Right cardiac atrium (tissue), 5 donors: ENCODE measurements around the gene CMIP. TPM values are rescaled to one million over a fixed set of nuclear protein-coding genes. Genes with fewer than 3 reads are reported as not detected.
A peak's percentile ranks its signal among the peaks of the same experiment; 100 is the strongest.

Experiments used
- ATAC-seq, 2 donors: fragments of 200-7000 bp; cut with Tn5 transposase; one replicate each; pipeline versions ENCODE4 v1.8.0 to v1.9.1; 2020; ENCODE audit warnings: moderate library complexity in 2 of 2, mild to moderate bottlenecking in 1 of 2
- DNase-seq, 3 donors: peaks; one replicate each; pipeline ENCODE4 v3.0.0-alpha.2; 2020
- H3K27ac ChIP-seq: one replicate; pipeline ENCODE4 v1.5.1; 2013; ENCODE audit warnings: mild to moderate bottlenecking, low read length, control low read depth, moderate library complexity
- H3K27me3 ChIP-seq: one replicate; pipeline ENCODE4 v1.6.1; 2013; ENCODE audit not compliant: control insufficient read depth, insufficient read depth
- H3K4me1 ChIP-seq: one replicate; pipeline ENCODE4 v1.6.1; 2013; ENCODE audit warnings: low read length; ENCODE audit not compliant: control insufficient read depth, insufficient read depth
- H3K4me3 ChIP-seq: one replicate; pipeline ENCODE4 v1.5.1; 2013; ENCODE audit warnings: low read length, control low read depth
- H3K9me3 ChIP-seq: one replicate; pipeline ENCODE4 v1.6.1; 2013; ENCODE audit warnings: low read length; ENCODE audit not compliant: control insufficient read depth
- WGBS: extraction: QIAGEN DNeasy Blood & Tissue Kit; methylation state at CpG from one replicate; pipeline ENCODE4 v1.1.7; 2013; 5-methylcytosine and 5-hydroxymethylcytosine counted together
- intact Hi-C, 4 donors: fragments of 100-400 bp; cut with DNase I; formaldehyde crosslinking; loops; one replicate each; pipeline versions ENCODE4 v1.11.0 to v1.14.0; 2022 to 2023
- polyA plus RNA-seq: library from polyadenylated mRNA; stranded (reverse); fragments of 200-250 nt; gene quantifications from one replicate; pipeline ENCODE4 v1.2.3, GENCODE V29; 2013
- total RNA-seq, 4 donors: library from RNA; stranded (reverse); fragmentation: NEBNext Ultra II Directional; extraction: Animal tissue kit (Norgen Biotek cat#: 25700); gene quantifications; one replicate each; pipeline ENCODE4 v1.2.1, GENCODE V29; 2021
- donor health status: healthy with polysubstance abuse.
- donor health status: DM: no; HTN: yes; CAD: no.
- donor health status: DM: no; HTN: no; CAD: no.
- donor health status: DM: no; HTN: yes; CAD: no; lungs with severe emphysema.
- donor health status: DM: yes; HTN: yes; CAD: no.

CMIP gene
- total and polyA plus RNA-seq, 5 donors = 9.0 to 29.0 (median 19.2) TPM

DNA sequence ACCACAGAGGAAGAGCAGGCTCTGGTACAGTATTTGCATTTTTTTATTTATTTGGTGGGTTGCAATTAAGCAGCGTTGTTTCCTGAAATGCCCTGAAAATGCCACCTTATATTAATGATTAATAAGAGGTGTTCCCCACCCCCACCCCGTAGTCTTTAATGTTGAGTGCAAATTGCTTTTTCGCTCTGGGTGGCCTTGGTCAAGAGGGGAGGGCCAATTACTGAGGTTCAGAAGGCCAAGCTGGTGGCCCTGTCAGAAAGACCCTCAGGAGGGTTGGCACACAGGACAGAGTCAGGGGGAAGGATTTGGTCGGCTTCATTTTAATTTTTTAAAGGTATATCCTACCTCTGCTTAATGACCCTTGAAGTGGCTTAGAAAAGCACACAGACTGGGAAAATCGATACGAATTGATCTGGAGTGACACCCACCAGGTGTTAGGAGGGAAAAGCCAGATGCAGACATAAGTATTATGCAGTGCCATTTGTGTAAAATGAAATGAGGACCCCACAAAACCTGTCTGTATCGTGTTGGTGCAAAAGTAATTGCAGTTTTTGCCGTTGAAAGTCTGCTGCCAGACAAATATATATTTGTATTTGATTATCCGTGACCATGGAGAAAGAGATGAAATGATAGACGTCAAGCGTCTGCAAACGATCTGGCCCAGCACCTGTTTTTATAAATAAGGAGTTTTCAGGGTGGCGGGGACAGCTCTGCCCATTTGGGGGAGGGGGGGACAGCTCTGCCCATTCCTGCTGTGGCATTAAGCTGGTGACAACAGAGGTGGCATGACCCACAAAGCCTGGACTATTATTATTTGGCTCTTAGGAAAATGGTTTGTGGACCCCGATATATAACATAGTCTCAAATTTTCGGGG lies 190.7 kb downstream of the CMIP start:
- Histone ChIP-seq H3K9me3 (no peaks in the 10 kb centered on the region), H3K4me3 (no peak overlapping the region), H3K4me1 (no peaks in the 10 kb centered on the region), H3K27ac (no peak overlapping the region), H3K27me3 (no peaks in the 10 kb centered on the region)
- intact Hi-C loops = loop anchor here in 1 of 4 donors (10.0 kb wide), 1 partner anchor 80 kb away; no protein-coding TSS in a partner anchor
- ATAC-seq (no peak), DNase-seq (no peak)
- WGBS = 81% methylated on average over 15 of the region's 15 CpGs

DNA sequence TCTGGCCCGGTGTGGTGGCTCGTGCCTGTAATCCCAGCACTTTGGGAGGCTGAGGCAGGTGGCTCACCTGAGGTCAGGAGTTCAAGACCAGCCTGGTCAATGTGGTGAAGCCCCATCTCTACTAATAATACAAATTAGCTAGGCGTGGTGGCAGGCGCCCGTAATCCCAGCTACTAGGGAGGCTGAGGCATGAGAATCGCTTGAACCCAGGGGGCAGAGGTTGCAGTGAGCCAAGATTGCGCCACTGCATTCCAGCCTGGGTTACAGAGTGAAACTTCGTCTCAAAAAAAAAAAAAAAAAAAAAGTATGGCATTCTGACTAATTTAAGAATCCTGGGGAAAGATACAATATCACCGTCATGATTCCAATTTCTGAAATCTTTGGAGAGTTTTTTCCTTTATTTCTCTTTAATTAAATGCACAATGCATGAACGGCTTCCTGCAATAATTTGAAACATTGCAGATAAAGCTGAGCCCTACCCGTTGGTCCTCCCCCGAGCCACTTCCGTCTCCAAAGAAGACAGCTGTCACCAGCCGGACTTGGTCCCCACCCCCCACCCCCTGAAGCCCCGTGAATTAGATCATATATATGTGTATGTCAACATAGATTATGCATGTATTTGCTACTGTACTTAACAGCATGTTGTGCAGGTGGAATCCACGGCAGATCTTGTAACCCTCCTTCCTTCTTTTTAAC lies 191.8 kb downstream of the CMIP start:
- Histone ChIP-seq H3K27me3 (no peaks in the 10 kb centered on the region), H3K9me3 (no peaks in the 10 kb centered on the region), H3K4me3 (no peak overlapping the region), H3K27ac (no peak overlapping the region), H3K4me1 (no peaks in the 10 kb centered on the region)
- intact Hi-C loops = loop anchor here in 1 of 4 donors (10.0 kb wide), 1 partner anchor 78 kb away; no protein-coding TSS in a partner anchor
- ATAC-seq (no peak), DNase-seq (no peak)
- WGBS = 63% methylated on average over 16 of the region's 16 CpGs

DNA sequence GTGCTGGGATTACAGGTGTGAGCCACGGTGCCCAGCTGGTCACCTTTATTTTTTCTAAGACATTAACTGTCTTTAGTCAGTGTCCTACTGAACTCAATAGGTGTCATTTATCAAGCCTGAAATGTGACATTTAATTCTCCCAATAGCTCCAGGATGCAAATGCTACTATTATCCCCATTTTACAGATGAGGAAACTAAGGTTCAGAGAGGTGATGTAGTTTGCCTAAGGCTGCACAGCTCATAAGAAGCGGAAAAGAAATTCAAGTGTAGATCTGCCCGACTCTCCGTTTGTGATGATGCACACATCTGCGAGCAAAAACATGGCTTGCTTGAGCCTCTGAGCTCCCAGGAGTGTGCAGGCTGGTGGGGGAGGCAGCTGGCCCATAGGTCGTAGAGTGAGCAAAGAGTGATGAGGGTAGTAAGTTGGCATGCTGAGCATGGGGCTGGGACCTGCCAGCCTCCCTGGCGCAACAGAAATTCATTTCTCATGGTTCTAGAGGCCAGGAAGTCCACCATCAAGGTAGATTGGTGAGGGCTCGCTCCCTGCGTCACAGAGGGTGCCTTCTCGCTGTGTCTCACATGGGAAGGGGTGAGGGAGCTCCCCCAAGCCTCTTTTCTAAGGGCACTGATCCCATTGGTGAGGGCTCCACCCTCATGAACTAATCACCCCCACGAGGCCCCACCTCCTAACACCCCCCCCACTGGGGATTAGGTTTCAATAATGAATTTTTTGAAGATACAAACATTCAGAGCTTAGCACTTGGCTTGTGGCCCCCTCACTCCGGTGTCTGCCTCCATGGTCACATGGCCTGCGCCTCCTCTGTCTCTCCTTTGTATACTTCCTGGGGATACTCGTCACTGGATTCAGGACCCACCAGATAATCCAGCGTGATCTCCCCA lies 193.0 kb downstream of the CMIP start:
- H3K27ac ChIP-seq = no peak overlapping the region
- no peak overlapping the region for H3K4me3 ChIP-seq
- no peak for DNase-seq
- ATAC-seq = no peak
- no peaks in the 10 kb centered on the region for H3K9me3 ChIP-seq
- H3K4me1 ChIP-seq = no peaks in the 10 kb centered on the region
- WGBS = 95% methylated on average over 15 of the region's 15 CpGs
- no peaks in the 10 kb centered on the region for H3K27me3 ChIP-seq
- intact Hi-C loops = loop anchor here in 1 of 4 donors (10.0 kb wide), 1 partner anchor 77 kb away; no protein-coding TSS in a partner anchor

DNA sequence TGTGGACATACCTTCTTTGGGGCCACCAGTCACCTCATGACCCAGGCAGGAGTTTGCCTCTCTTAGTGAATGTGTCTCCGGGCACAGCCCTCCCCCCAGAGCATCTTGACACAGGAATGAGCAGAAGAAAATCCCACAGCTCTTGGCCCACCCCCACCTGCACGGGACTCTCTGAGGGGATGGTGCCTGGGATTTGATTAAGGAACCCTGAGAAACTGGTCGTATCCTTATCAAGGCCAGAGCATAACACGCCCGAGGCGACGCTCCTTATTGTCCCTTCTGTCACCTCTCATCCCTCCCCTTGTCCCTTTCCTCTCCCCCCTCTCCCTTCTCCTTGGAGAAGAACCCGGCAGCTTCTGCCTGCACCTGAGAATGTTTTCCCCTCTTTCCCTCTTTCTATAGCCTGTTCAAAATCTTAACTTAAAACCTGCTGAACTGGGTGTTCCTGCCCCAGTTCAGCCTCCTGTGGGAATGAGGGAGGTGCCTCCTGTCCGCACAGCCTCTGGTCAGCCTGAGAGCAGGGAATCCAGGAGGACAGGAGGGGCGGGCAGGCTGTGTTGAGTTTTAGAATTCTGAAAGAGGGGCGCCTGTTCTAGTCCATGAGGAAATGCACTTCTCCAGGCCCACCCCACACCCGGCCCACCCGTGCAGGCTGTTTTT lies 193.8 kb downstream of the CMIP start:
- 79% methylated on average over 13 of the region's 13 CpGs for WGBS
- H3K27ac ChIP-seq = no peak overlapping the region
- ATAC-seq (peak in 1 of 2 donors; percentile 24), DNase-seq (no peak)
- no peak overlapping the region for H3K4me3 ChIP-seq
- no peaks in the 10 kb centered on the region for H3K4me1 ChIP-seq
- H3K9me3 ChIP-seq = no peaks in the 10 kb centered on the region
- intact Hi-C loops = loop anchor here in 1 of 4 donors (10.0 kb wide), 1 partner anchor 76 kb away; no protein-coding TSS in a partner anchor
- no peaks in the 10 kb centered on the region for H3K27me3 ChIP-seq

DNA sequence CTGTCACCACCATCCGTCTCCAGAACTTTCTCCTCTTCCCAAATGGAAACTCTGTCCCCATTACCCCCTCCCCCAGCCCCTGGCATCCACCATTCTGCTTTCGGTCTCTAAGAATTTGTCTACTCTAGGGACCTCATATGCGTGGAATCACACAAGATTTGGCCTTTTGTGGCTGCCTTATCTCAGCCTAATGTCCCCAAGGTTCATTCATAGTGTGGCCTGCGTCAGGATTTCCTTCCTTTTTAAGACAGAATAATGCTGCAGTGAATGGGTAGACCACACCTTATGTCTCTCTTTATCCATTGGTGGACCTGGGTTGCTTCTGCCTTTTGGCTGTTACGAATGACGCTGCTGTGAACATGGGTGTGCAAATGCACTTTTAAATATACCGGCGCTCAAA lies 194.7 kb downstream of the CMIP start:
- intact Hi-C loops = loop anchor here in 1 of 4 donors (10.0 kb wide), 1 partner anchor 75 kb away; no protein-coding TSS in a partner anchor
- DNase-seq = no peak
- H3K9me3 ChIP-seq = no peaks in the 10 kb centered on the region
- H3K4me1 ChIP-seq = no peaks in the 10 kb centered on the region
- ATAC-seq = peak in 1 of 2 donors; percentile 85
- H3K27ac ChIP-seq = no peak overlapping the region
- 70% methylated on average over 8 of the region's 8 CpGs for WGBS
- H3K27me3 ChIP-seq = no peaks in the 10 kb centered on the region
- H3K4me3 ChIP-seq = no peak overlapping the region

DNA sequence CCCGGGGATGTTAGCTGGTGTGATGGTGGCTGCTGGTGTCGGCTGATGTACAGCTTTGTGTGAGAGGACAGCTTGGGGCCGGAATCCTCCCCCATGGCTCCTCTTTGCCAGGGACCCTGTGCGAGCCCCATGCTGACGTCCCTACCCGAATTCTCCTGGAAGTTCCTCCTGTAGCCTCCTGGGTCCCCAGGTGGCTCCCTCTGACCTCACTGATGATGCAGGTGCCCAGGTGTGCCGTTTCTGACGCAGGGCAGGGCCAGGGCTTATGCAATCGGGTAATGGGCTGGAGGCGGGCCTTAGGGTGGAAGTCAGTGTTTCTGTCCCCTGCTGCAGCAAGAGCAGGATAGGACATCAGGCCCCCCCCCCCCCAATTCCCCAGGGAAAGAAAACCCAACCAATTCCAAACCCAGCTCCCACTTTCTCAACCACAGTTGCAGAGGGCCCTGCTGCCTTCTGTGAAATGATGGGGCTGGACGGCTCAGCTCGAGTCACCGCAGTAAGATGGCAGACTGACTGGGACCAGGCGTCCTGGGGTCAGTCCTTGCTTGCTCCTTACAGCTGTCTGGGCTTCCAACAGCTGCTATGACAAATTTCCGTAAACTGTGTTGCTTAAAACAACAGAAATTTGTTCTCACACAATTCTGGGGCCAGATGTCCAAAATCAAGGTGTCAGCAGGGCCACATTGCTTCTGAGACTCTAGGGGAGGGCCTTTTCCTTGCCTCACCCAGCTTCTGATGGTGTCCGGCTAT lies 195.5 kb downstream of the CMIP start:
- WGBS = 90% methylated on average over 16 of the region's 16 CpGs
- H3K9me3 ChIP-seq = no peaks in the 10 kb centered on the region
- ATAC-seq = no peak
- DNase-seq = no peak
- intact Hi-C loops = loop anchor here in 1 of 4 donors (10.0 kb wide), 1 partner anchor 75 kb away; no protein-coding TSS in a partner anchor
- H3K27me3 ChIP-seq = no peaks in the 10 kb centered on the region
- H3K4me1 ChIP-seq = no peaks in the 10 kb centered on the region
- no peak overlapping the region for H3K4me3 ChIP-seq
- no peak overlapping the region for H3K27ac ChIP-seq

DNA sequence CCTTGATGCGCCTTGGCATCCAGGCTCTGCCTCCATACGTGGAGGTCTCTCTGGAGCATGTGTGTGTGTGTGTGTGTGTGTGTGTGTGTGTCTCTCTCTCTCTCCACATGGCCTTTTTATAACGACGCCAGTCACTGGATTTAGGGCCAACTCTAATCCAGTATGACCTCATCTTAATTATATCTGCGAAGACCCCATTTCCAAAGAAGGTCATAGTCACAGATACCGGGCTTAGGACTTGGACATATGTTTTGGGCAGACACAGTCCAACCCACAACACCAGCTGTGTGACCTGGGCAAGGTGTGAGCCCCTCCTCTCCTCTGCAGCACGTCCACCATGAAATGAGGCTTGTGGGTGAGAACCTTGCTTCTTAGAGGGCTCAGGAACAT lies 196.1 kb downstream of the CMIP start:
- Histone ChIP-seq H3K27me3 (no peaks in the 10 kb centered on the region), H3K27ac (no peak overlapping the region), H3K4me3 (no peak overlapping the region), H3K4me1 (no peaks in the 10 kb centered on the region), H3K9me3 (no peaks in the 10 kb centered on the region)
- no peak for ATAC-seq
- 86% methylated on average over 7 of the region's 7 CpGs for whole genome bisulfite sequencing
- DNase-seq = no peak
- intact Hi-C loops = no loop called here

DNA sequence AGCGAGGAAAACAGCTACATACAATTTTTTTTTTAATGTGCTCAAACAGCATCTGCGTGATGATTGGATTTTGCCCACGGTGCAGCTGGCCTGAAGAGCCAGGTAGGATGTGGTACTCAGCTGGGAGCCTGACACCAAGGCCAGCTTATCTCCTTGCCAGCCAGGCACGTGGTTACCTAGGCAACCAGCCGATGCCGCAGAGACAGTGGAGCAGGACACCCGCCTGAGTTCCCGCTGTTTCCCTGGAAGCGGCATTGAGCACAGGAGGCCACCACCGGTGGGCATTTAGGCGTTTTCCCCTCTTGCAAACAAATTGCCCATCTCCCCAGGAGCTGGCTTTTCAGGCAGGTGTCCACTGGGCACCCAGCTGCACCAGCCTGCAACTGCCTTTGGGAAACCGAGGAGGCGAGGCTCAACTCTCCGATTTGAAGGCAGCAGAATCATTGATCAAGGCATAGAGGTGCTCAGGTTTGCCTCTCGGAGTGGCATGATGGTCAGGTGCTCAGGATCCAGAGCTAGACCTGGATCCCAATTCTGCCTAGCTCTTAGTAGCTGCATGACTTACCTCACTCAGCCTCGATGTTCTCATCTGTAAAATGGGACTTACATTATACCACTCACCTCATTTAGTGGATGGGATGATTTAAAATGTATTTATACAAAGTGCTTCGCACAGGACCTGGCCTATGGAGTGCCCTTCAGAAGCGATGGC lies 196.9 kb downstream of the CMIP start:
- intact Hi-C loops = no loop called here
- no peak for ATAC-seq

DNA sequence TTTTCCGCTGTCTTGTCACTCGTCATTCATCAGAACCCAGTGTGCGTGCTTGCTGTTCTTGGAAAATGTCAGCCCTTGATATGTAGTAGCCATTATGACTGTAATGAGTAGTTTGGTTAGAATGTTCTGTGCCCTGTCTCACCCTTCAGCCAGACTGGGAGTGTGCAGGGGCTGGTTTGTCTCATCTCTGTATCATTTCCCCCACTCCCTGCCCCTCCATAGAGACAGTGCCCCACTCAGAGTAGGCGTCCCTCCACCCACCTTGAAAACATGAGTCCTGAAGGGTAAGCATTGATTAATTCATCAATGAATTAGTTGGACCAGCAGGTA lies 197.5 kb downstream of the CMIP start:
- ATAC-seq = no peak
- H3K9me3 ChIP-seq = no peaks in the 10 kb centered on the region
- H3K4me3 ChIP-seq = no peak overlapping the region
- H3K27ac ChIP-seq = no peak overlapping the region
- no peaks in the 10 kb centered on the region for H3K27me3 ChIP-seq
- WGBS = 85% methylated on average over 4 of the region's 4 CpGs
- no peaks in the 10 kb centered on the region for H3K4me1 ChIP-seq
- no peak for DNase-seq
- intact Hi-C loops = no loop called here

More for the DNA sequence above, 196.9 kb downstream of the CMIP start:
- Histone ChIP-seq H3K4me1 (no peaks in the 10 kb centered on the region), H3K27me3 (no peaks in the 10 kb centered on the region), H3K9me3 (no peaks in the 10 kb centered on the region), H3K27ac (no peak overlapping the region), H3K4me3 (no peak overlapping the region)
- WGBS = 85% methylated on average over 18 of the region's 18 CpGs
- no peak for DNase-seq
